H1 (cell line): Measurements from ENCODE around the gene ME3. TPM values are rescaled to one million over a fixed set of nuclear protein-coding genes. Genes with fewer than 3 reads are reported as not detected.

Experiments used
- BACH1 ChIP-seq: IDR thresholded peaks from 2 replicates; pipeline ENCODE4 v1.6.1; 2012; ENCODE audit warnings: low read length, improper control_type of control experiment
- CTBP2 ChIP-seq: IDR thresholded peaks from 2 replicates; pipeline ENCODE4 v1.7.0; 2011; ENCODE audit warnings: borderline replicate concordance, mild to moderate bottlenecking, moderate library complexity, mixed read lengths, low read length; ENCODE audit not compliant: insufficient read depth, insufficient read length
- GABPA ChIP-seq: IDR thresholded peaks from 2 replicates; pipeline ENCODE4 v1.6.1; 2011; ENCODE audit warnings: mild to moderate bottlenecking, low read length, moderate library complexity, borderline replicate concordance; ENCODE audit not compliant: insufficient read depth
- KDM1A ChIP-seq: fragments of 200-600, 300-600 bp; sonication (generic); IDR thresholded peaks from 2 replicates; pipeline ENCODE4 v1.7.1; 2016; ENCODE audit warnings: mild to moderate bottlenecking, low read length, borderline replicate concordance
- KDM4A ChIP-seq: IDR thresholded peaks from one replicate; pipeline ENCODE4 v1.7.1; 2012; ENCODE audit warnings: low read depth, mild to moderate bottlenecking, moderate library complexity, low read length, inconsistent platforms; ENCODE audit not compliant: severe bottlenecking
- NANOG ChIP-seq: IDR thresholded peaks from 2 replicates; pipeline ENCODE4 v1.6.1; 2011; ENCODE audit warnings: low read length, low read depth, mild to moderate bottlenecking, inconsistent platforms; ENCODE audit not compliant: insufficient read depth, poor library complexity, severe bottlenecking
- ZNF274 ChIP-seq: IDR thresholded peaks from 2 replicates; pipeline ENCODE4 v1.7.0; 2012; ENCODE audit warnings: low read length, borderline replicate concordance; ENCODE audit errors: extremely low read depth
- polyA plus RNA-seq, 7 experiments: library from polyadenylated mRNA; depleted of rRNA in 3 of 7; stranded (reverse) in 5 of 7; unstranded in 2 of 7; fragments of >200 nt in 5 of 7; fragments of 200-250 nt in 2 of 7; gene quantifications; 1 replicate in 5 of 7; 2 replicates in 1 of 7; 4 replicates in 1 of 7; pipeline versions ENCODE4 v1.2.1 to v1.2.3, GENCODE V29; 2011 to 2013; ENCODE audit warnings: missing spikeins in 2 of 7, mixed read lengths in 2 of 7
- total RNA-seq: library from RNA; stranded (reverse); fragmentation: NEBNext Ultra II Directional; extraction: Animal tissue kit (Norgen Biotek cat#: 25700); gene quantifications from 2 replicates; pipeline ENCODE4 v1.2.1, GENCODE V29; 2021

Gene ME3
- total and polyA plus RNA-seq, 2 of the 8 experiments (the other 6 are each of a cell fraction or from before 2014, with no cell fraction given), result 1.5 to 2.8 TPM

- TF ChIP-seq KDM4A (no peak), ZNF274 (no peak), KDM1A (no peak), BACH1 (no peak), NANOG (no peak), CTBP2 (no peak), GABPA (no peak)
- TF ChIP-seq, all 59 proteins: peak for 0
Measured at GRCh38 chr11:86630229-86630981, 42.0 kb downstream of the ME3 start (continued).
